GM21515 (cell line): ENCODE results near the gene CDH23.

Source experiments
- ATAC-seq: cut with Tn5 transposase; IDR thresholded peaks from one replicate; pipeline ENCODE4 v1.9.1; 2021; ENCODE audit not compliant: unreplicated experiment

Gene CDH23

DNA sequence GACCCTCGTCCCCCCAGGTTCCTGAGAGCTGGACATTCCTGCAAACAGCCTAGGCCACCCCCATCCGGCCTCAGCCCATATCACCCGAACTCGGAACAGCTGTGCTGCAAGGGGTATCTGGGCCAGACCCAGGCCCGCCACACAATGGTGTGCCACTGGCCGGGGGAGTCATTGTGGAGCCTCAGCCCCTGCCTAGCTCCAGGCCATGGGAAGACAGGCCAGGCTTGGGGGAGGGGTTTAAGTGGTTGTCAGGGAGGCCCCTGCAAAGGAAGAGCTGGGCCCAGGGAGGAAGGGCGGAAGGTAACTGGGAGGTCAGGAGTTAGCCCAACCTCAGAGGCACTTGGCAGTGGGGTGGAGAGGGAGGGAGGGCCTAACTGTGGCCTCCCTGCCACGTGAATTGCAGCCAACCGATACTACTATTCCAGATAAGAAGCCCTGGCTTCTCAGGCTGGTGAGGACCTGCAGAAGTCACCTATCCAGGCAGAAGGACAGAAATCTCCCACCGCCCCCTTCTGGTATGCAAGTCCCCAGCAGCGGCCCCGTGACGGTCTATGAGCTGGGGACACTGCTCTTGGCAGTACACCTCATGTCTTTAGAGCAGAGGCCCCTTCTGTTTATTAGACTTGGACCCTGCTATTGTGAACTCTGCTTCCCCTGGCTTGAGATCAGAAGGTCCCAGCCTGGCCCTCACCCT is 349.8 kb downstream of the CDH23 start:
- no peak for ATAC-seq

DNA sequence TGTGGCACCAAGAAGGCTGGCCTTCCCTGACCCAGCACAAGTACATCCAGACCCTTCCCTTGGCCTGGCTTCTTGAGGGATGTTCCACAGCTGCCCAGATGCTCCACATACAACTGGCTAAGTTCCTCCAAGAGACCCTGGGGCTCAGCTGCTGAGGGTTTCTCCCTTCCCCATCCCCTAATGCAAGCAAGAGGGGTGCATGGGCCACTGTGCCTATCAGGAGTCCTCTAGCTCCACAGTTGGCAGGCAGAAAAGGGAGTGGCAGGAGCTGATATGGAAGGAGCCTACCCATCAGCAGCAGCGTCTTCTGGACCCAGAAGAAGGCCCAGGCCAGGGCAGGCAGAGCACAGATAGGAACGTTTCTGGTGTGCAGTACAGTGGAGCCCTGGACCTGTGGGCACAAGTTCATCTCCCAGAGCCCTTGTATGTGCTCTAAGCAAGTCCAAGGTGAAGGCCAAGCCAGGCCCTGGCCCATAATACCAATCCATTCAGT is 350.4 kb downstream of the CDH23 start:
- ATAC-seq, result no peak

DNA sequence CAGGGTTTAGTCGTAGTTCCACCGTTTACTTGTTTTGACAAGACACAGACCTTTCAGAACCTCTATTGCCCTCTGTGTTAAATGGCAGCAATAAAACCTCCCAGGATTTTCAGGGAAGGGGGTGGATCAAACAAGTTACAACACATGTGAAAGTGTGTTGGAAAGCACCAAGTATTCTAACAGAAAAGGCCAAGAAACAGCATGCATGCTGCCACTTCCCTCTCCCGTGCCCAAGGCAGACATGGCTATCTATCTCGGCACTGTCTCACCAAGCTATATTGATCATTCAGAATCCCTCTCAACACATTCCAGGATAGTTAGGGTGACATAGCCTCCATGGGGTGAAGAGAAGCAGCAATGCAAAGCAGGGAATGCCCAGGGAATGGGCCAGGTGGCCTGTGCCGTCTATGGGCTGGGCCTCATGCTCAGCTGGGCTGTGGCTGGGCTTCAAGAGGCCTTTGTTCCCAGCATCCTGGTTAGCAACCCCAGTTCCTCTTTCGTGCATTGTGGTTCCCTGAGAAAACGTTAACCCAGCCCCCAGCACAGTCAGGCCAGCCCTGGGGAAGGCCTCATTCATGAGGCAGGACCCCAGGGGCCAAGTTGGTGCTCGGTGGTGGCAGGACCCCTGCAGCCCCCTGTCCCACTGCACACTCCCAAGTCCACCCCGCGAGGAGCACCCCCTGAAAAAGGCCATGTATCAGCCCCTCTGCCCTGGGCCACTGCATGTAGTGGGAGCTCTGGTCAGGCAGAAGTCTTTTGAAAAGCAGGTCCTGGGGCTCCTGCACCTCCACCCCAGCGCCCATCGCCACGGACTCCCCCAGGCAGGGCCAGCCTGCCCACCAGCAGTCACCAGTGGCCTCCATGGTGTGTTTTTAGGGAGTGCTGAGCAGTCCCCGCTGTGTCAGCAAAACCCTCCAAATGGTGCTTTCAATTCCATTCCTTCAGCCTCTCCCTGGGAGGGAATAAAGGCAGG is 351.1 kb downstream of the CDH23 start:
- ATAC-seq, result no peak

DNA sequence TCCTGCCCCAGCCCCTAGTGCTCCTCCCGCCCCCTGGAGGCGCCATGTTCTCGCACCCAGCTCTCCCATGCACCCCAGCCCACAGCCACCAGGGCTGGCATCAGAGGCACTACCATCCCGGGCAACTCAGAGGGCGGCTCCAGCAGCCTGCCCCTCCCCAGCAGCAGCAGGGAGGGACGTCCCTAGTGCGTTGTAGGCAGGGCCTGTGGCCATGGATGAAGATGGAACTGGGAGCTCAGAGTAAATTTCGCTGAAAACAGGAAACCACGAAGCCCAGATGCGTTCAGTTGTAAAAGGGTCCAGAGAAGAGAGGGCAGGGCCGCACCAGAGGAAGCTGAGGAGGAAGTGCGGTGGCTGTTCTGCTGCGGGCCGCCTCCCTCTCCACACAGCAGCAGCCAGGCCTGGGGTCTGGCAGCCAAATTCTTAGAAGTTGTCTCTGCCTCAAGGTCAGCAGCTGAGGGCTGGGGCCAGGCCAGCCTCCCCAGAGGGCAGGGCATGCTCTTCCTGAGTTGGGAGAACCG is 352.0 kb downstream of the CDH23 start:
- ATAC-seq, result peak; percentile 59

DNA sequence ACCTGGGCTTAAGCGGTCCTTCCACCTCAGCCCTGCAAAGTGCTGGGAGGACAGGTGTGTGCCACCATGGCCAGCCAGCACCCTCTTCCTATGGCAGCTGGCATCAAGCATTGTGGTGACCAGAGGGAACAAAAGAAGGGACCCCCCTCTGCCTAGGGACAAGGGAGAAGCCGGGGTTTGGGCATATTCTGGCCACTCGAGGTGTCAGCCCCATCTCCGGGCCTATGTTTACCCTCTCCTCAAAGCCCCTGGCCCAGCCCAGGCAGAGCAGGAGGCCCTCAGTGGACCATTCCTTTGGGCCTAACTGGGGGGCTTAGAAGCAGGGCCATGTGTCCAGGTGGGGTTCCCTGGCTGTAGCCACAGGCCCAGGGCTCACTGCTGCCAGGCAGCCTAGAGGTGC is 352.7 kb downstream of the CDH23 start:
- no peak for ATAC-seq

DNA sequence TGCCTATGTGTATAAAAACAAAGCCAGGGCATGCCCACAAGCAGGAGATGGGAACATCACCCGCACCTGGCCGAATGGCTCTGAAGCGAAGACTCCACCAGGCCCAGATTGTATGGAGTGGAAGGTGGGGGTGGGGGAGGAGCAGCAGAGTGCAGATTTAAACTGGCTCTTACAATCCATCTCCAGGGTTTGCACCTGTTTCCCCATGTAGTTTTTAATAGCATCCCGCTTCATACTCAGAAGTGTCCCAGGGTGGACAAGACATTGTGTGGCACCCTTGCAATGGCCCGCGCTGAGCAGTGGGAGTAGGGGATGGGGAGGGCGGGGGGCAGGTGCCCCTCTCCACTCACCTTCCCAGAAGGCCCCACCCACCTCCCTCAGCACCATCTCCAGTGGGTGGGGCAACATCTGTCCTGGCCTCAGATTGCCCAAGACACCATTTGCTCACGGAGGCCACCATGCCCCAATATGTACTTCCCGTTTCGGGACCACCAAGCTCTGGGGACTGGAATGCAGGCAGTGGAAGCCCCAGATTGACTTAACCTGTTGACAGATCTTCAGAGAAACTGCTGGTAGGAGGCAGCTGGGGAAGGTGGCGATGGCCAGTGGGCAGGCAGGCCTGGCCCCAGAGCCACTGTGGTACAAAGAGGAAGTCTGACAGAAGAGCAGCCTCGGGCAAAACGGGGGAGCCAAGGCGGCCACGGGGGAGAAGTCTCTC is 353.6 kb downstream of the CDH23 start:
- no peak for ATAC-seq

DNA sequence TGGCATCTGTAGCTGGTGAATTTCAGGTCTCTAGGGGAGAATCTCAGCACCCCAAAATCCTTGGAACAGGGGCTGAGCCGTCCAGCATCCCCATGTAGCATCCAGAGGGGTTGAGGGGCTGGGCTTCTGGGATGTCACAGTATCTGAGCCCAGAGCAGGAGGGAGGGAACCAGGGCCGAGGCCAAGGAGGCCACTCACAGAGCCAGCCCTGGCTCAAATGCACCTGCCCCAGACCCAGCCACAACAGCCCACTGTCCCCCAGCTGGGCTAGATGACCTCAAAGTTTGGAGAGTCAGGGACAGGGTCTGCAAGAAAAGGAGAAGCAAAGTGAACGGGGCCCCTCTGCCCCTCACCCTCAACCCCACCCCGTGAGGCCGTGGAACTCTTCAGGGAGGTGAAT is 354.3 kb downstream of the CDH23 start:
- ATAC-seq, result no peak

DNA sequence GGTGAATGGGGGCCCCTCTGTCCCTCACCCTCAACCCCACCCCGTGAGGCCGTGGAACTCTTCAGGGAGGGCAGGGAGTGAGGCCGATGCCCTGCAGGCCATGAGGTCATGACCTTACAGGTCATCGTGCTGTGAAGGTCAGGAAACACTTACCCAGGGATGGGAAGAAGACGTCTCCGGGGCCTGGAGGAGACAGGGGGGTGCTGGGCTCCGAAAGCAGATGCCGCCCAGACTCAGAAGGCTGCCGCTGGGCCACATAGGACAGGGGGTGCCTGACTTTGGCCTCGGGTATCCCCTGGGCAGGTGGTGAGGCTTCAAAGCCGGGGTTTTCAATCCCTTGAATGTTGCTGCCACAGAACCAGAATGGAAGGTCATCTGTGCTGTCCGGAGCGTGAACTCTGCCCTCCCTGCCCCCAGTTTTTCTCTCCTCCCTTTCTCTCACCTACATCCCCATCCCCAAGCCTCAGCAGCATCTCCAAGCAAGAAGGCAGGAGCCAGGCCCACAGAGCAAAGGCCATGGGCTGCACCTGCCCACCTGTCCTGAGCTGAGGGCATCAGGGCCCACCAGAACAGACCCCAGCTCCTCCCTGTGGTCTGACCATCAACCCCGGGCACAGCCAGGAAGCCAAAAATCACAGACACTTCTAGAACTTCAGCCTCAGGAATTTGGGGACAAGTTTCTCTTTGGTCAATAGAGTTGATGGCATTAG is 354.9 kb downstream of the CDH23 start:
- ATAC-seq, result no peak

DNA sequence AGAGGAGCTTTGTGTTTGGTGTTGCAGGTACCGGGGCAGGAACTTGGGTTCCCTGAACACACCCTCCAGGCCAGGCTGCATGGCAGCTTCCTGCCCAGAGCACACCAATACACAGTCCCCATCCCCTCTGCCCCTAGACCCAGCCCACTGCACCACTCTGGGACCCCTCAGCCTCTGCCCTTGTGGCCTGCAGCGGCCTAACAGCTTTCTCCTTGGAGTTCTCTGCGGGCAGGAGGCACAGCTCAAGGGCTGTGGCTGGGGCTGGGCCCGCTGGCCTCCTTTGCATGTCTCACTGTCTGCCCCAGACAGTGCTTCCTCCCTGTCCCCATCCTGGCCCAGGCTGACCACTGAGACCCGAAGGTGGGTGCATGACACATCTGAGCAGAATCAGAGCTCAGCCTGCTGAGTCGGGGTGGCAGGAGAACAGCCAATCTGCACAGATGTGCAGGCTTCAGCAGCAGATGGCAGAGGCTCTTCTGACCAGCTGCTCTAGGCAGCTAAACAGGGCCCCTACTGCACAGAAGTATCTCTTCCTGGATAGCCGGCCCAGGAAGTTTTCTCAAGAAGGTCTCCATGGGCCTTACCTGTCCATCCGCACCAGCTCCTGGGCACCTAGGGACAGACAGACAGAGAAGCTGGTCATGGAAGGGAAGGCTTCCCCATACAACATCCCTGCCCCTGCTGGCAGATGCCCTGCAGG is 355.8 kb downstream of the CDH23 start:
- no peak for ATAC-seq

DNA sequence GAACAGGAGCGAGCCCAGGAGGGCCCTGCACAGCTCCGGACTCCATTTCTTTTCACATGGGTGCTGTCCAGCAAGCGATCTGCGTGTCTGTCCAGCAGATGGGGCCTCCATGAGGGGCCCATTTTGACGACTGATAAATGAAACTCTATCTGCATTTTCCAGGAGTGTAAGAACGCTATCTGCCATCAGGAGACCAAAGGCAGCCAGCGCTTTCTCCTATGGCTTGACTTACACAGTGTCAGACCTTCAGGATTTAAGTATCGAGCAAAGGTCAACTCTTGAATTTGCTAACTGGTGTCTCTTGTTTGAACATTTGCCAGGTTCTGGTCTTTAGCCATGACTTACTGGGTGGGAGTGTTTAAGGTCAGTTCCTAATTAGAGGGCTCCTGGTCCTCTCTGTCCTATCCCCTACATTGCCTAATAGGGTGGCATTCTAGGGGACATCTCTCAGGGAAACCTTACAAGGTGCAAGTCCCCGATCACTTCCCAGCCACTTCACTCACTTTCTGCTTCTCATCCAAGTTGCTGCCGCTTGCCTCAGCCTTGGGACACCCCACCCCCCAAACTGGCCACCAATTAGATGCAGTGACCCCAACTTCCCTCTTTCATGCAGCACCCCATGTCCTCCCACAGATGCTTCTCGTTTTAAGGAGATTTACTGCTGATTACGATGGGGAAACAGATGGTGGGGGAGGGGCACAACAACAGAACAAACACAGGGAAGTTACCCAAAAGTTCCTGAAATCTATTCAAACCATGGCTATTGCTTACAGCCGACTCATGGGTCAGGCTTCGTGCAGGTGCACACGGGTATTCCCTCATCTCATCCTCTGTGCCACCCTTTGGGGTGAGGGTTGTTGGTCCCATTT is 356.6 kb downstream of the CDH23 start:
- ATAC-seq, result no peak

DNA sequence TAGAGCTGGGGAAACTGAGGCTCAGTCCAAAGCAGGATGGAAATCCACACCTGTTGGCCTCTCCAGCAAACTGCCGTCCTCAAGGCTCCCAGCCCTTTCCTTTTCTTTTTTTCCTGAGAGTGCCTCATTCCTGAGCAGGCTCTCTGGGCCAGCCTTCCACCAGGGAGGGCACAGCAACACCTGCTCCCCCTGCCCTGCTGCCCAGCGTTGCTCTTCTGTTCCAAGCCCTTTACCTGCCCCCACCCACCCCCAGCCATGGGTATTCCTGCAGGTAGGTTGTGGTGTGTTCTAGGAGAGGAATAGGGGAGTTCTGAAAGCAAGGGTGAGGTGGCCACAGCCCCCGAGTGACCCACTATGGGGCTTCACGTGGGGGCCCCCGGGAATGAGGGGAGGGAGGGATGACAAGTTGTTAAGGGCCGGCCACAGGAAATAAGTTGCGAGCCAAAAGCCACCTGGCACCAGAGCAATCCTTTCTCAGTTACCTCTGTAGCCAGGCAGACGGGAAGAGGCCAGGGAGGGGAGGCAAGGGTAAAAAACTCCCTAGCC is 357.3 kb downstream of the CDH23 start:
- no peak for ATAC-seq

DNA sequence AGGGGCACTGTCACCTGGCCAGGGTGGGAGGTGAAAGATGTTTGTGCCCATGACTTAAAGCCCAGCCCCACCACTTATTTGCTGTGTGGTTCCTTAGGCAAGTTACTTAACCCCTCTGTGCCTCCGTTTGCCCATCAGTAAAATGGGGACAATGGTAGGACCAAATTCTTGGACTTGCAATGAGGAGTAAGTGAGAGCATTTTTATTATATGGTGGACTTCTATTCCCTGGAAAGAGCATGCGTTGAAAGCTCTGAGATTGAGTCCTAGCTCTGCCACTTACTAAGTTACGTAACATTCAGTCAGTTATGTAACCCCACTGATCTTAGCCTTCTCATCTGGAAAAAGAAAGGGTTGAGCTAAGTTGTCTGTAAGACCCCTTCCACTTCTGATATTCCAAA is 357.8 kb downstream of the CDH23 start:
- no peak for ATAC-seq

DNA sequence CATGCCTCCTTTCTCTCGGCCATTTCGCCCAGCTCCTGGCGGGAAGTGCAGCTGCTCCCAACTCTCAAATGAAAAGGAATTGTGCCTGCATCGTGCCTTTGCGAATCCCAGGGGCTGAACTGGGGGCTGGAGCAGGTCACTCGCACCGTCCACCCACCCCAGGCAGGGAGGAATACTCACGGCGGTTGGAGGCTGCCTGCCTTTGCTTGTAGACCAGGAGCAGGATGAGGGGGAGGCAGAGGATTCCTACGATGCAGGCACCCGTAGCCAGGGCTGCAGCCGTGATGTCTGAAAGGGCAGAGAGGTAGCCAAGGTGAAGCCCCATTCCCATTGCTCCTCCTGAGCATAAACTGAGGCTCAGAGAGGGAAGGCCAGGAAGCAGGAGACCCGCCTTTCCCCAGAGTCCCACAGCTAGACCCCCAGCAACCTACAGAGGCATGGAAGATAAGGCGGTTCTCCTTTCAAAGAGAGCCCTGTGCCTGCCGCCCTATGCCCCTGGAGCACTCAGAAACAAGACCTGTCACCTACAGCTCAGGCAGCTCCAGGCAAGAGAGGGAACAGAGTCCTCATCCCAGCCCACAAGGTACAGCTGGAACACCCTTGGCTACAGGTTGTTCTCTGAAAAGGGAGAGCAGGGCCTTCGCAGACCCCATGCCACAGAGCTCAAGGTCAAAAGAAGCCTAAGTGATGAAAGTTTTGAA is 358.6 kb downstream of the CDH23 start:
- ATAC-seq, result no peak

DNA sequence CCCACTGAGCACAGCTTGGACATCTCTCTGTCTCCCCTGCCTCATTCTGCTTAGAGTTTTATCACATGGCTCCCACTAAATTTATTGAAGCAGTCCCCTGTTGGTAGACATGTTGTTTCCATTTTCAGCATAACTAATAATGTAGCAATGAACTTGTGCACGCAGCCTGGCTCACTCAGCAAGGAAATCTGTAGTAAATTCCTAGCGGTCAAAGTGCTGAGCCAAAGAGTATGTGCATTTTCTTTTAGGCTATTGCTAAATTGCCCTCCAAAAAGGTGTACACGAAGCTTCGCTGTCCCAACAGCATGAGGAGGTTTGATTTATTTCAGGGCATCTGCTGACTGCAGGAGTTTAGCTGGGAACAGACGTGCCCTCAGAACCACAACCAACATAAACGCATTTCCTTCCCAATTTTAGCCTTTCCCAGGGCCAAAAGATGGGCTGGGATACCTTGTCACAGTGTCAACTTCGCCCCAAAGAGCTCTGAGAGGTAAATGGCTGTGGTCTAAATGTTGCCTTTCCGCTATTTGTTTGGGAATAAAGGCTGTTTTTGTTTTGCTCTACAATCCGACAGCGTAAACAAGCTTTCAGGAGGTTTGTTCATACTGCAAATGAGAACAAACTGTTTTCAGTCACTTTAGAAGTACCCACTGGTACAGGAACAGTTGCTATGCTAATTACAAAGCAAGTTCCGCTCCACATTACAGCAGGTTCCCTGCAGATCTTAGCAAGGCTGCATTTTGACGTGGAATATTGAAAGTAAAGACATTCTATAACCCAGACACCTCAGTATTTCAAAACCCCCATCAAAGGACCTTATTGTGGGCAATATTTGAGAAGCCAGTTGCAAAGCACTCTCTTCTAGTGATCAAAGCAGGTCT is 359.8 kb downstream of the CDH23 start:
- no peak for ATAC-seq

DNA sequence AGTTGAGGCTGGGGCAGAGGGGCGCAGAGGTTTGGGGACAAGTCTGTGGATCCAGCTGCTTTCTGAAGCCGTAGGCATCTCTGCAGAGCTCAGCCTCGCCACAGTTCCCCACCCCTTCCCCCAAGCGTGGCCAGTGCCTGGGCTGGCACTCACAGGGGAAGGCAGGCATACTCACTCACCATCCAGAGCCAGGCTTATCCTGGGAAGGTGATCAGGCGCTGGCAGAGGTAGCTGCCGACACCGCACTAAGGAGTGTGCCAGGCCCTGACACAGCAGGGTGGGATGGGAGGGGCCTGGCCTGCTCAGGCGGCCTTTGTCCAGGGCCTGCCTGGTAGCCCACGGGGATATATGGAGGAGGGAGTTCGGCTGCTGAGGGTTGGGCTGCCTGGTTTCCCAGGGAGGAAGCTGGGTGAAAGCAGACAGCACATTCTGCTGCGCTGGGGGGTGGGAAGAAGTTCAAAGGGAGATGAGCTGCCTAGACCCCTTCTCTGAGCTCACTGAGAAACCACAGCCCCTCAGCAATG is 360.7 kb downstream of the CDH23 start:
- ATAC-seq, result no peak

DNA sequence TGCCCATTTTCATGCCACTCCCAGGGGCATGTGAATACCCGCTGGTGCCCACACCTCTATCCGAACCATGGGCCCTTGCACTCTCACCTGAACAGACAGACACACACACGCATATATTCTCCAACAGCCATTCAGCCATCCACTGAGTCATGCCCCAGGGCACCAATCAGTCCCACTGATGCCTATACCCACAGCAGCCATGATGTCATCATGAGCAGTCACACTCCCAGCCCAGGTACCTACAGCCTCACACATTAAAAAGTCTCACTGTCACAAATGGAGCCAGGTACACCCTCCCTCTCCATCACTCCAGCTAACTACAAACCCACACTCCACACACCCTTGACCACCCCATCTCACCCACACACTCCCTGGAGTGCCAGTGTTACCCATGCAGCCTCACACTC is 364.4 kb downstream of the CDH23 start:
- ATAC-seq, result no peak

DNA sequence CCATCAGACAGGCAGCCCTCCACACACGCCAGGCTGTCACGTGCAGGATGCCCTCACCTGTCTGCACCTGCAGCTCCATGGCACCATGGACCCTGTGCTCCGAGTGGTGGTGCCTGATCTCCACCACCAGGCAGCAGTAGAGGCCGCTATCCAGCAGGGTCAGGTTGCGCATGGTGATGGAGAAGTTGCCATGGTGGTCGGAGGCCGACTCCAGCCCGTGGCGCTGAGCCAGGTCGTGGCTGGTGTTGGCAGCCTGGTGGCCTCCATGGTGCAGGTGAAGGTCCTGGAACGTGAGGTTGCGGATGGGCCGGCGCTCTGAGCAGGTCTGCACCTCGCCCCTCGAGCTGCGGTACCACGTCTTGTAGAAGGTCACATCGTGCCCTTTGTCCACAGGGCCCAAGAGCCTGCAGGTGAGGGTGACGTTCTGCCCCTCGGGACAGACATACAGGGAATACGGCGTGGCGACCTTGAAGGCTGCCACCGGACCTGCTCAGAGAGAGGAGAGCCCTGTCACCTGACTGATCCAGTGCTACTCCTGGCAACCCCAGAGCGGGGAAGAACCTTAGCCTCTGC is 364.9 kb downstream of the CDH23 start:
- ATAC-seq, result no peak
